K562 (cell line): ENCODE measurements around the gene KIF7. TPM values are rescaled to one million over a fixed set of nuclear protein-coding genes. Genes with fewer than 3 reads are reported as not detected.
A peak's percentile ranks its signal among the peaks of the same experiment; 100 is the strongest.

ENCODE experiments used
- ATAC-seq: fragments of 200-7000 bp; cut with Tn5 transposase; 3 replicates; pipeline ENCODE4 v1.9.1; 2020; ENCODE audit warnings: moderate library complexity
- BruUV-seq: library from RNA; stranded (reverse); fragments of 400-500 nt; replicated peaks from 2 replicates; lab custom pipeline; 2021; lab: Mats Ljungman, UMichigan
- CTCF ChIA-PET: fragments of 300-600 bp; formaldehyde crosslinking; extraction: SDS; loops from one replicate; lab custom pipeline; 2021; ENCODE audit warnings: low intra/inter-chr PET ratio; lab: Yijun Ruan, JAX
- POLR2A ChIA-PET: fragments of 300-600, 350-650 bp; sonication (Branson Sonifier 250); formaldehyde crosslinking; extraction: SDS; loops from one replicate; lab custom pipeline; 2021; ENCODE audit warnings: antibody characterized with exemption, inconsistent platforms; lab: Yijun Ruan, JAX
- DNase-seq, 4 experiments: peaks; one replicate each; pipeline versions ENCODE4 v3.0.0 to v3.0.0-alpha.2; 2011 to 2018; ENCODE audit warnings: low spot score in 3 of 4, mixed read lengths in 3 of 4; ENCODE audit errors: extremely low read depth in 1 of 4
- FAIRE-seq: peaks from 2 replicates; lab custom pipeline; 2011; peaks lifted over from hg19 to GRCh38; lab: Jason Lieb, UNC
- H2AFZ ChIP-seq: 2 replicates; pipeline ENCODE4 v1.6.0; 2011; ENCODE audit warnings: low read depth, low read length, control low read depth, inconsistent platforms
- H3K27ac ChIP-seq: fragments of 200-600 bp; 3 replicates; pipeline ENCODE4 v1.8.0; 2011; ENCODE audit warnings: low read depth, mild to moderate bottlenecking, control low read depth, inconsistent platforms, low read length, moderate library complexity, mixed read lengths; ENCODE audit errors: extremely low read depth
- H3K27me3 ChIP-seq, 2 experiments: fragments of 300-600 bp in 1 of 2; 2 replicates in 1 of 2; 3 replicates in 1 of 2; pipeline versions ENCODE4 v1.6.0 to v1.8.0; 2011; ENCODE audit warnings: inconsistent platforms in 2 of 2, low read length in 2 of 2, mild to moderate bottlenecking in 1 of 2, mixed read lengths in 1 of 2, moderate library complexity in 1 of 2; ENCODE audit not compliant: control insufficient read depth in 2 of 2, insufficient read depth in 2 of 2
- H3K36me3 ChIP-seq: fragments of 300-600 bp; 3 replicates; pipeline ENCODE4 v1.8.0; 2011; ENCODE audit warnings: mild to moderate bottlenecking, low read length, inconsistent platforms; ENCODE audit not compliant: control insufficient read depth, insufficient read depth
- H3K4me1 ChIP-seq, 2 experiments: fragments of 200-600 bp in 1 of 2; replicated peaks in 1 of 2; 2 replicates in 1 of 2; 3 replicates in 1 of 2; pipeline versions ENCODE4 v1.5.1 to v1.8.0; 2011; ENCODE audit warnings: inconsistent platforms in 2 of 2, low read length in 2 of 2, mild to moderate bottlenecking in 1 of 2, mixed read lengths in 1 of 2, moderate library complexity in 1 of 2; ENCODE audit not compliant: control insufficient read depth in 2 of 2, insufficient read depth in 2 of 2
- H3K4me2 ChIP-seq: 2 replicates; pipeline ENCODE4 v1.6.1; 2011; ENCODE audit warnings: low read length, control low read depth, inconsistent platforms, mixed read lengths; ENCODE audit not compliant: insufficient read depth
- H3K4me3 ChIP-seq: fragments of 200-600 bp; sonication (generic), shearing (Covaris generic); 2 replicates; pipeline ENCODE4 v1.5.1; 2016; ENCODE audit warnings: control low read depth, inconsistent platforms
- H3K79me2 ChIP-seq: fragments of 200-600 bp; 3 replicates; pipeline ENCODE4 v1.8.0; 2011; ENCODE audit warnings: low read length, inconsistent platforms; ENCODE audit not compliant: control insufficient read depth, insufficient read depth
- H3K9ac ChIP-seq, 2 experiments: 2 replicates each; pipeline versions ENCODE4 v1.6.0 to v1.6.1; 2011; ENCODE audit warnings: low read depth in 2 of 2, low read length in 2 of 2, control low read depth in 1 of 2, inconsistent platforms in 1 of 2, mild to moderate bottlenecking in 1 of 2, mixed read lengths in 1 of 2; ENCODE audit not compliant: insufficient read depth in 1 of 2
- H3K9me1 ChIP-seq: one replicate; pipeline ENCODE4 v1.6.0; 2011; ENCODE audit warnings: inconsistent platforms, mild to moderate bottlenecking, low read length, moderate library complexity; ENCODE audit not compliant: control insufficient read depth, insufficient read depth
- H3K9me3 ChIP-seq: replicated peaks from 2 replicates; pipeline ENCODE4 v1.5.1; 2011; ENCODE audit warnings: low read depth, low read length, inconsistent platforms; ENCODE audit not compliant: control insufficient read depth, insufficient read depth
- H4K20me1 ChIP-seq: replicated peaks from 2 replicates; pipeline ENCODE4 v1.6.1; 2011; ENCODE audit warnings: low read length, inconsistent platforms, mixed read lengths; ENCODE audit not compliant: control insufficient read depth, insufficient read depth
- CREM ChIP-seq: IDR thresholded peaks from 2 replicates; pipeline ENCODE4 v1.6.1; 2014; ENCODE audit warnings: antibody characterized with exemption, low read depth
- CTCFL ChIP-seq: IDR thresholded peaks from 2 replicates; pipeline ENCODE4 v1.6.1; 2011; ENCODE audit warnings: borderline replicate concordance, low read depth, mild to moderate bottlenecking, moderate library complexity, low read length; ENCODE audit not compliant: insufficient read depth, poor library complexity, severe bottlenecking
- PKNOX1 ChIP-seq: fragments of 450-650 bp; IDR thresholded peaks from 2 replicates; pipeline ENCODE4 v1.6.1; 2016
- RCOR1 ChIP-seq, 2 experiments: IDR thresholded peaks; 2 replicates each; pipeline ENCODE4 v1.6.1; 2012; ENCODE audit warnings: low read depth in 2 of 2, low read length in 2 of 2, borderline replicate concordance in 1 of 2, improper control_type of control experiment in 1 of 2
- REST ChIP-seq, 2 experiments: fragments of 450-650 bp; formaldehyde crosslinking in 1 of 2; IDR thresholded peaks; 2 replicates each; pipeline versions ENCODE4 v1.4.0 to v1.6.1; 2014 to 2020; ENCODE audit warnings: mild to moderate bottlenecking in 2 of 2, borderline replicate concordance in 1 of 2, low read depth in 1 of 2
- SMC3 ChIP-seq: conservative IDR thresholded peaks from 2 replicates; pipeline ENCODE4 v1.6.1; 2011; ENCODE audit warnings: low read depth, low read length, improper control_type of control experiment; ENCODE audit not compliant: insufficient read depth
- ZNF431 ChIP-seq: sonication (generic); formaldehyde crosslinking; IDR thresholded peaks from 2 replicates; pipeline ENCODE4 v1.8.0; 2022; ENCODE audit warnings: mild to moderate bottlenecking, missing genetic modification reagents
- ZNF444 ChIP-seq: fragments of 250-450 bp; sonication (Bioruptor Pico); IDR thresholded peaks from 2 replicates; pipeline ENCODE4 v1.4.0; 2020; ENCODE audit warnings: mild to moderate bottlenecking, moderate library complexity
- ZNF511 ChIP-seq: sonication (generic); formaldehyde crosslinking; IDR thresholded peaks from 2 replicates; pipeline ENCODE4 v1.8.0; 2022; ENCODE audit warnings: mild to moderate bottlenecking, missing genetic modification reagents
- whole genome bisulfite sequencing: fragments of 100-300 bp; shearing (Covaris generic); methylation state at CpG from one replicate; pipeline ENCODE4 v1.1.6; 2016; ENCODE audit warnings: low coverage, mixed read lengths; ENCODE audit not compliant: insufficient coverage; ENCODE audit errors: missing lambda C conversion rate; 5-methylcytosine and 5-hydroxymethylcytosine counted together
- in situ Hi-C: fragments of 300-500 bp; cut with MboI; formaldehyde crosslinking; loops from 4 replicates; pipeline ENCODE4 v1.15.0; 2018; ENCODE audit warnings: inconsistent platforms, mixed read lengths
- intact Hi-C: fragments of 100-400 bp; cut with micrococcal nuclease; formaldehyde crosslinking; loops from 2 replicates; pipeline ENCODE4 v1.14.2; 2022
- polyA plus RNA-seq, 8 experiments: library from polyadenylated mRNA; depleted of rRNA in 4 of 8; stranded (reverse) in 5 of 8; unstranded in 3 of 8; fragments of >200 nt; fragmentation: Nextera tagmentation in 2 of 8; fragmentation: Illumina TruSeq in 1 of 8; extraction: Ambion mirVana in 2 of 8; extraction: Trizol in 1 of 8; gene quantifications; 2 replicates each; pipeline versions ENCODE4 v1.2.1 to v1.2.3, GENCODE V29; 2011 to 2014; ENCODE audit warnings: inconsistent platforms in 1 of 8, missing spikeins in 1 of 8
- total RNA-seq, 7 experiments: library from RNA; depleted of rRNA in 6 of 7; stranded (reverse); fragments of >200 nt in 6 of 7; fragmentation: Illumina TruSeq in 2 of 7; extraction: Trizol in 2 of 7; gene quantifications; 2 replicates each; pipeline versions ENCODE4 v1.2.1 to v1.2.3, GENCODE V29; 2011 to 2021; ENCODE audit warnings: low replicate concordance in 1 of 7

The KIF7 gene
- total and polyA plus RNA-seq, 9 of the 15 experiments (the other 6 are each of a cell fraction or from before 2014, with no cell fraction given) = 0.04 to 2.0 (median 0.58) TPM

GRCh38 chr15:89673165-89673512 lies 17.9 kb upstream of the KIF7 start:
- POLR2A ChIA-PET = interaction anchor here (0.5 to 0.7 kb wide), 2 partner anchors 219 to 422 kb away, joined by 3 read pairs; no protein-coding TSS in a partner anchor
- no peaks in the 10 kb centered on the region for H3K36me3 ChIP-seq
- H3K4me1 ChIP-seq = peaks cover 0 to 11% of the 10 kb centered on the region in 2 experiments; a peak in 3 of 5 replicates
- H3K4me3 ChIP-seq = no peak overlapping the region
- in situ Hi-C loops = no loop called here
- 3% methylated on average over 12 of the region's 12 CpGs for WGBS
- no peaks in the 10 kb centered on the region for H3K79me2 ChIP-seq
- DNase-seq (peak; percentile 74 to 79 (median 78)), ATAC-seq (peak; percentile 96), FAIRE-seq (peak; percentile 74)
- CTCF ChIA-PET = interaction anchor here (1.3 kb wide), 1 partner anchor 215 kb away, joined by 3 read pairs; no protein-coding TSS in a partner anchor
- H3K27me3 ChIP-seq = peaks cover 22 to 59% of the 10 kb centered on the region in 2 experiments
- no TSS peak for BruUV-seq
- no peaks in the 10 kb centered on the region for H3K9me1 ChIP-seq
- intact Hi-C loops = no loop called here
- H4K20me1 ChIP-seq = peaks cover 2% of the 10 kb centered on the region; the same call in 1 of the 2 replicates
- H3K27ac ChIP-seq = no peak overlapping the region
- no peak overlapping the region for H3K4me2 ChIP-seq
- no peaks in the 10 kb centered on the region for H3K9me3 ChIP-seq
- no peak overlapping the region for H3K9ac ChIP-seq
- no peak overlapping the region for H2AFZ ChIP-seq
- TF ChIP-seq PKNOX1 (peak; percentile 58; the same call in 1 of the 2 replicates), ZNF511 (CRISPR knock-in tag) (no peak), CREM (peak; percentile 46; the same call in 1 of the 2 replicates), CTCFL (peak; percentile 57), SMC3 (0 out of 2 replicates have a peak, but pooled peaks have one; percentile 52), ZNF431 (no peak), RCOR1 (IDR thresholded peaks at IDR 0.05; ENCODE audit: borderline replicate concordance in 1 of 2, low read depth in 2 of 2, low read length in 2 of 2) (no peak), ZNF444 (CRISPR knock-in tag) (no peak), REST (IDR thresholded peaks at IDR 0.05; ENCODE audit: borderline replicate concordance) (peak; percentile 35; the same call in 1 of the 2 replicates), REST (CRISPR knock-in tag; IDR thresholded peaks at IDR 0.05; ENCODE audit: low read depth) (no peak)
